ENCODE measurements around the gene OTUD7B.
A peak's percentile ranks its signal among the peaks of the same experiment; 100 is the strongest.

Gene OTUD7B

GRCh38 chr1:149915429-149916192, 94.9 kb downstream of the OTUD7B start:
- TF ChIP-seq CTCF (IDR thresholded peaks at IDR 0.05; ENCODE audit: borderline replicate concordance, insufficient read depth, low read depth, low read length), result no peak
- no peak overlapping the region for H3K4me3 ChIP-seq (ENCODE audit: low read depth, low read length)

GRCh38 chr1:149914545-149914944, 96.0 kb downstream of the OTUD7B start:
- no peak for TF ChIP-seq CTCF (IDR thresholded peaks at IDR 0.05; ENCODE audit: borderline replicate concordance, insufficient read depth, low read depth, low read length)
- H3K4me3 ChIP-seq (ENCODE audit: low read depth, low read length), result no peak overlapping the region

GRCh38 chr1:149906570-149907075, 103.9 kb downstream of the OTUD7B start:
- no peak overlapping the region for H3K4me3 ChIP-seq (ENCODE audit: low read depth, low read length)
- TF ChIP-seq CTCF (IDR thresholded peaks at IDR 0.05; ENCODE audit: borderline replicate concordance, insufficient read depth, low read depth, low read length), result no peak

GRCh38 chr1:149903836-149904491, 106.6 kb downstream of the OTUD7B start:
- TF ChIP-seq CTCF (IDR thresholded peaks at IDR 0.05; ENCODE audit: borderline replicate concordance, insufficient read depth, low read depth, low read length), result no peak
- H3K4me3 ChIP-seq (ENCODE audit: low read depth, low read length), result no peak overlapping the region

- peak within 1 kb of the TSS; percentile 87 for H3K4me3 ChIP-seq (ENCODE audit: low read depth, low read length)
- no peak for TF ChIP-seq CTCF (IDR thresholded peaks at IDR 0.05; ENCODE audit: borderline replicate concordance, insufficient read depth, low read depth, low read length)
These were observed 110.9 kb downstream of the OTUD7B start, which contains the start of gene BOLA1 for GRCh38 chr1:149899460-149900284. Gene BOLA1 (plus strand): TSS chr1:149899568. CDS start chr1:149900060, 492 bp downstream.

GRCh38 chr1:149896575-149896974, 114.0 kb downstream of the OTUD7B start:
- TF ChIP-seq CTCF (IDR thresholded peaks at IDR 0.05; ENCODE audit: borderline replicate concordance, insufficient read depth, low read depth, low read length), result no peak
- H3K4me3 ChIP-seq (ENCODE audit: low read depth, low read length), result no peak overlapping the region
